ENCODE data around the gene FAM124B.
"Not testable (repeated sequence)": the region's sequence is repeated elsewhere in the genome, so short reads cannot be mapped to it uniquely, and the experiment has no call there.

FAM124B gene

GRCh38 chr2:224412141-224413015 lies 10.5 kb upstream of the FAM124B start:
- DNase-seq: no peak

DNA sequence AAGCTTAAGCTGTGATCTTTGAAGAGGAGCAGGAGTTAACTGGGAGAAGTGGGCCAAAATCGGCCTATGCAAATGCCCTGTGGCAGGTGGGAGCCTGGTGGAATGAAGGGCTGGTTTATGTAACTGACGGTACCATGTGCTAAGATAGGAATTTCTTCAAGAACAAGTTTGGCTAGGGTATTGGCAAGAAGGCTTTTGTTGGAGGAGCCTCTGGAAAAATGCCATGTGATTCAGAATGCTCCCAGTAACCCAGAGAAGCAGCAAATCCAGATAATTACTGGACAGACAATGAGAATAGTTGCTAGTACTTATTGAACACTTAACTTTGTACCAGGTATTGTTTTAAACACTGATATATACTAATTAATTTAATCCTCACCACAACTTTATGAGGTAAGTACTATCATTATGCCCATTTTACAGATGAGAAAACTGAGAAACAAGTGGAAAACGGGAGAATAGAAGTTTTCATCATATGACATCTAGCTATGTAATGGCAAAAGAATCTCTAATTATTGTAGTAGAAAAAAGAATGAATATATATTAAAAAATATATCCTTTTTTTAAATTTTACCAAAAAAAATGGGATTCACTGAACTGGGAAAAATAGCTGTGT lies 9.1 kb upstream of the FAM124B start:
- no peak for DNase-seq

GRCh38 chr2:224408676-224409075 lies 6.8 kb upstream of the FAM124B start:
- DNase-seq: no peak

DNA sequence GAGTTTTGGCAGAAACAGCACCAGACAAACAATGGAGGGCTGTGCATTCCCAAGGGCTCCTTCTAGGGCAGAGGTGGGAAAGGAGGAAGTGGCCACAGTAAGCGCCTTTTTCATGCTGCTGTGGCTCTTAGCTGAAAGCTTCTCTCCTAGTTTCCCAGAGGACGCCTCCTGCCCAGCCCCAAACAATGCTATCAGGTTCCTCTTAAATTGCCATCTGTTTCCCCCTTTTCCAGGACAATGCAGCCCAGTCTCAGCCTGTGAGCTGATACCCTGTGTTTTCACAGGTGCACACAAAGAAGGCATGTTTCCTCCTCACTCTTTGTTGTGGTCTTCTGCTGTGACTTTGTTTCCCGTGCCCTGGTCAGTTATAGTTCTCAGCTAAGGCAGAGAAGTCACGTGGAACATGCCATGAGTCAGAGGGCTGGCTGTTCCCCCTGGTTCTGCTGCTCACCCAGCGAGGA lies 5.4 kb upstream of the FAM124B start:
- no peak for DNase-seq

DNA sequence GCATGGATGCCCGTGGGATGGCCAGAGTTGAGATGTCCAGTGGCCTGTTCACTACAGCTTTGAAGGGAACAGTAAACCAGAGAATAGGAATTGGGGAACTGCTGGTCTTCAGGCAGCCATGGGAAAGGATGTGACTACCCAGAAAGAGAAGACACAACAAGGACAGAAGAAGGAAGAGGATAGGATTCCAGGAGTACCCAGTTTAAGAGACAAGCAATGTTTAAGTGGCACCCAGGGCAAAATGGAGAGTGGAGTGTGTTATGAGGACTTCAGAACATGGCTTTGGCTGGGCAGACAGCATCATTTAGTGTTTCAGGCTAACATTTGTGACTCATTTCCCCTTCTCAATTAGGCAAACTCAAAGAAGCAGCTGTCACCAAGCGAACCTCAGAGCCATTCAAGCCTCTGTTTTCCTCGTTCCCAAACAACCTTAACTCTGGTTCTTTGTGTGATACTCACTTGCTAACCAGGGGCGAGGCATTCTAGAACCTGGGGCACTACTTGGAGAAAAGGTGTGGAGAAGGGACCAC lies 4.0 kb upstream of the FAM124B start:
- no peak for DNase-seq

DNA sequence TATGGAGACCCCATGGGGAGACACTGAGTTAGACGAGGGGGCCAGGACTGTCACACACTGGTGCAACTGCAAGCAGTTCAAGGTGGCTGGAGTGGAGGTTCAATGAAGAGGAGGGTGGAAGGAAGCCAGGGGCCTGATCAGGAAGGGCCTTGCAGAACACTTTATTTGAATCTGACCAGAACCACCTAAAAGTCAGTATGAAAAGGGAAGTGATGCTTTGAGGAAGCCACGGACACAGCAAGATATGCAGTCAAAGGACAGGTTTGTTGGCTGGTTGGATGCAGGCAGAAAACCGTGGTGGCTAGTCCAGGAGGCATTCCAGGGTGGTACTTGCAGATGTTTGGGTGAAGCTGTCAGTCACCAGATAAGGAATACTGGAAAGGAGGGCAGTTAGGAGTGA lies 3.5 kb upstream of the FAM124B start:
- no peak for DNase-seq

- no peak for DNase-seq
Measured at GRCh38 chr2:224404796-224405195, 2.9 kb upstream of the FAM124B start.

DNA sequence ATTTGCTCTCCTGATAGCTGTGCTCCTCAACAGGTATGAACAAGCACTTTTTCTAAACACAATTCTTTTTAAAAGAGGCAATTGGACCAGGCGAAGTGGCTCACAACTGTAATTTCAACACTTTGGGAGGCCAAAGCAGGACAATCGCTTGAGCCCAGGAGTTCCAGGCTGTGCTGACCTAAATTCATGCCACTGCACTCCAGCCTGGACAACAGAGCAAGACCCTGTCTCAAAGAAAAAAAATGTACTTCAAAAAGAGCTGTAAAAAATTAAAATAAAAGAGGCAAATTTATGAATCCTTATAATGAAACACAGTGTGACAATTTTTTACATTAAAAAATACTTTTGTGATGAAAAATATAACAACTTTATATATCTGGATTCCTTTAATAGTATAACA lies 1.8 kb upstream of the FAM124B start:
- DNase-seq: no peak

- DNase-seq: no peak
Measured at GRCh38 chr2:224400886-224401632, 848 bp downstream of the FAM124B start.

DNA sequence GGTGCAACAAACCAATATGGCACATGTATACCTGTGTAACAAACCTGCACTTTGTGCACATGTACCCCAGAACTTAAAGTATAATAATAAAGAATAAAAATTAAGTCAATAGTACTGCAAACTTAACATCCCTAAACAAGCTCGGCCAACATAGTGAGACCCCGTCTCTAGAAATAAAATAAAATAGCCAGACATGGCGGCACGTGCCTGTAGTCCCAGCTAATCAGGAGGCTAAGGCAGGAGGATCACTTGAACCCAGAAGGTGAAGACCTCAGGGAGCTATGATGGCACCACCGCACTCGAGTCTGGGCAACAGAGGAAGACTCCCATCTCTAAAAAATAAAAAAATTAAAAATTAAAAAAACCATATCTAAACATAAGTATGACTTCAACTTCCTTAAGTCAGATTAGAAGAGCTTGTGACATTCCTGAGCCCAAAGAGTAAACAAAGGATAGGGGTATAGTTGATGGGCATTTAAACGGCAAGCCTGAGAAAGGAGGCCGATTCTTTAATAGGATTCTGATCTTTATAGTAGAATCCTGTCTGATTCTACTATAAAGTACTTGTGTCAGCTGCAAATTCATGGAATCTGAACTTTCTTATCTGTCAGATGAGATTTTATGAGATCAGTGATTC lies 1.6 kb downstream of the FAM124B start:
- DNase-seq: no peak

DNA sequence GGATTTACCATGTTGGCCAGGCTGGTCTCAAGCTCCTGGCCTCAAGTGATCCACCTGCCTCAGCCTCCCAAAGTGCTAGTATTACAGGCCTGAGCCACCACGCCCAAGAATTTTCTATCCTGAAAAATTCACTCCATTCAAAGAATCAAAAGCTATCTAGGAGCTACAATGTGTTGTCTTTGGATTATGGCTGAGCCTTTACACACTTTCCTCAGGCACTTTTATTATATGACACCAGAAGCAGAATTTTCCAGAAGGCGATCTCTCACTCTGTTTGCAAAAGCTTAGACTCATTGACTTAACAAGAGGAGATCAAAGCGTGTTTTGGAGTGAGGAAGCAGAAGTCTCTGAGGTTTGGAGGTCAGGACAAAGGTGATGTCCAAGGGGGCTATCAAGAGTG lies 3.6 kb downstream of the FAM124B start:
- no peak for DNase-seq

DNA sequence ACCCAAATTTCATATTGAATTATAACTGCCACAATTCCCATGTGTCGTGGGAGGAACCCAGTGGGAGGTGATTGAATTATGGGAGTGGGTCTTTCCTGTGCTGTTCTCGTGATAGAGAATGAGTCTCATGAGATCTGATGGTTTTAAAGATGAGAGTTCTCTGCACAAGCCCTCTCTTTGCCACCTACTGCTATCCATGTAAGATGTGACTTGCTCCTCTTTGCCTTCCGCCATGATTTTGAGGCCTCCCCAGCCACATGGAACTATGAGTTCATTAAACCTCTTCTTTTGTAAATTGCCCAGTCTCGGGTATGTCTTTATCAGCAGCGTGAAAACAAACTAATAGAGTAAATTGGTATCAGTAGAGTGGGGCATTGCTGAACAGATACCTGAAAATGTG lies 4.8 kb downstream of the FAM124B start:
- not testable (repeated sequence) for DNase-seq

- no peak for DNase-seq
Measured at GRCh38 chr2:224395620-224396390, 6.1 kb downstream of the FAM124B start.

DNA sequence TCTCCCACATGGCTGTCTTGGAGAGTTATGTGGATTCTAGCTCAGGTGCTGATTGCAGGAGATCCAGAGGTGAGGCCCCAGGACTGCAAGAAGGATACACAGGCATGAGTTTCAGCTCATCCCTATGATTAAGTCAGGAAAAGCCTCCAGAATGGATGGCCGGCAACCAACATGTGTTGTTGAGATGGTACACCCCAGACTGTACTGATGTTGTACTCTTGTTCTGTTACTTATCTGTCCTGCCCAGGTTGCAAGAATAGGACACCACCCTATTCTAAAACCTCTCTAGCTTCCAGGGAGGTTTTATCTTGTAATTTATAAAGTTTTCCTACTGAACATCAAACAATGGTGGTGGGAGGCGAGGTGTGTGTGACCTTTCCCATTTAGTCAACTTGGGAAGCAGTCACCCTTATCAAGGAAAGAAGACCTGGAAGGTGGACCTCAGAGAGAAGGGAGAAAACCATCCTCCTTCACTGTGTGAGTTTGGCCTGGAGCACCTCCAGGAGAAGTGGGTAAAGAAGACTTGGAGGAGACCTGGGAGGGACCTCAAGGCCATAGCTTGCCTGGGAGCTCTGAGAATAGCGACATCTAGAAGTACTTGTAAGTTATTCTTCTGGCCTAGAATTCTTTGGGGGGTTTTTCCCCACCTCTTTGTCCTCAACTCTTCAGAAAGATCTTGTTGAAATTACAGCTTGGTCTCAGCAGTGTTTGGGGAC lies 8.6 kb downstream of the FAM124B start:
- no peak for DNase-seq

DNA sequence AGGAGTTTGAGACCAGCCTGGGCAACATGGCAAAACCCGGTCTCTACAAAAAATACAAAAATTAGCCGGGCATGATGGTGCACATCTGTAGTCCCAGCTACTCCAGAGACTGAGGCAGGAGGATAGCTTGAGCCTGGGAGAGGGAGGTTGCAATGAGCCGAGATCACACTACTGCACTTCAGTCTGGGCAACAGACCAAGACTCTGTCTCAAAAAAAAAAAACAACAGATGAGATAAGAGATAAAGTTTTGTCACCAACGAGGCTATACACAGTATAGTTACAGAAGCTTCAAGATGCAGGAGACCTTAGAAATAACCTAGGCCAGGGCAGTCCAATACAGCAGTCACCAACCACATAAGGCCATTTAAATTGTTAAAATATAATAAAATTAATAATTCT lies 9.4 kb downstream of the FAM124B start:
- DNase-seq: no peak

DNA sequence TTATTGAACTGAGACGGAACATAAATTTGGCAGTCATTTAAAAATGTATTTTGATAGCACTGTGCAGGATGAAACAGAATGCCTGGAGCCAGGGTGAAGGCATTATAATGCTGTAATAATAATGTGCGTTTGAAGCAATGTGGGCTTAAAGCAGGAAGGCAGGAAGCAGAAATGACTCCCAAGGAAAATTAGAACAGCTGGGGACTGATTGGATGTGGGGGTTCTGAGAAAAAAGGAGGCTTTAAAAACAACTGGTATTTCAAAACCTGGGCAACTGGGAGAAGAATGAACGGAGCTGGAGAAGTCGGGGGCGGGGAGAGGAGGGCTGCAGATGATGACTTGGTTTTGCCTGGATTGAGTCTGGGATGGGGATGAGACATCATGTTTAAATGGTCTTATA lies 12.6 kb downstream of the FAM124B start:
- DNase-seq: no peak

- no peak for DNase-seq
Measured at GRCh38 chr2:224386876-224387275, 15.0 kb downstream of the FAM124B start.

DNA sequence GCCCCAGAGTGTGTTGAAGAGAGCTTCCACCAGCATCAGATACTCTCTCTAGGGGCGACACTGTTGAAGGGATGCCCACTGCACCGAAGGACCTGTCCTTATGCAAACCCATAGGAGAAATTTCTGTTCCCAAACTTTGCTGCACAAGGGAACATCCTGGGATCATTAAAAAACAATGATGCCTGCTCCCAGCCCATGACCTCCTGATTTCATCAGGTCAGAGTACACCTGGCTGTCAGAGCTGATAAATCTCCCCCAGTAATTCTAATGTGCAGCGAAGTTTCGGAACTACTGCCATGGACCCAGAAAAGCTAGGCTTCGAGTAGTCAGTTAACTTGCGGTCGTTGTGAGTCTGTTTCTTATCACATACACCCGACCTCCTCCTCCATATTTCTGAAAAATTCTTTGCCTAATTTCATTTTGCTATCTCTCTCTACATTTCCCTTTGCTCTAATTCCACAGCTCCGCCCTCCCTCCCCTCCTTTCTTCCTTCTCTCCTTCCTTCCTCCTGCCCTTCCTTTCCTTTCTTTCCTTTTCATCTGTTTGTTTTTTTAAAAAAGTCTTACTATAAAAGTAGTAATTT lies 18.8 kb downstream of the FAM124B start:
- no peak for DNase-seq

DNA sequence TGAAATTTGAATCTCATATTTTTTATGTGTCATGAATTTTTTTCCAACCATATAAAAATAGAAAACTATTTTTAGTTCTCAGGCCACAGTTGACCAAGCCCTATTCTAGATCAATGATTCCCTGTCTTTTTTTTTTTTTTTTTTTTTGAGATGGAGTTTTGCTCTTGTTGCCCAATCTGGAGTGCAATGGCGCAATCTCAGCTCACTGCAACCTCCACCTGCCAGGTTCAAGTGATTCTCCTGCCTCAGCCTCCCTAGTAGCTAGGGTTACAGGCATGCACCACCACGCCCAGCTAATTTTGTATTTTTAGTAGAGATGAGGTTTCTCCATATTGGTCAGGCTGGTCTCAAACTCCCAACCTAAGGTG lies 19.6 kb downstream of the FAM124B start:
- DNase-seq: not testable (repeated sequence)

- DNase-seq: no peak
Measured at GRCh38 chr2:224381521-224382279, 20.2 kb downstream of the FAM124B start.

Measured in stimulated activated CD4-positive, alpha-beta T cell treated with anti-CD3 and anti-CD28 coated beads, Interleukin-4, amount 100 ng/mL, for 4 hours (primary cell).